Mesenchymal stem cell (in vitro differentiated cells and primary cell): Measurements from ENCODE around the gene ARL8A.

ENCODE experiments used
- DNase-seq: peaks from one replicate; pipeline ENCODE4 v3.0.0-alpha.2; 2013
- H2AFZ ChIP-seq: one replicate; pipeline ENCODE4 v1.6.1; 2013; ENCODE audit warnings: low read depth, mild to moderate bottlenecking, control low read depth, inconsistent platforms, low read length, moderate library complexity
- H2AK5ac ChIP-seq: 2 replicates; pipeline ENCODE4 v1.6.1; 2013; ENCODE audit warnings: low read length, moderate library complexity, mild to moderate bottlenecking, inconsistent platforms; ENCODE audit not compliant: severe bottlenecking
- H2BK120ac ChIP-seq: one replicate; pipeline ENCODE4 v1.6.1; 2013; ENCODE audit warnings: low read depth, mild to moderate bottlenecking, inconsistent platforms, low read length, moderate library complexity
- H2BK12ac ChIP-seq, 2 experiments: one replicate each; pipeline ENCODE4 v1.6.1; 2013; ENCODE audit warnings: inconsistent platforms in 2 of 2, low read length in 2 of 2, mild to moderate bottlenecking in 2 of 2, moderate library complexity in 2 of 2, control low read depth in 1 of 2
- H2BK15ac ChIP-seq: one replicate; pipeline ENCODE4 v1.6.1; 2013; ENCODE audit warnings: mild to moderate bottlenecking, low read depth, inconsistent platforms; ENCODE audit not compliant: poor library complexity, severe bottlenecking
- H2BK5ac ChIP-seq: 2 replicates; pipeline ENCODE4 v1.6.1; 2013; ENCODE audit warnings: low read depth, mild to moderate bottlenecking, low read length, control low read depth, inconsistent platforms; ENCODE audit not compliant: poor library complexity, severe bottlenecking
- H3K14ac ChIP-seq, 2 experiments: one replicate each; pipeline ENCODE4 v1.6.1; 2013; ENCODE audit warnings: inconsistent platforms in 2 of 2, low read length in 2 of 2, control low read depth in 1 of 2, mild to moderate bottlenecking in 1 of 2, moderate library complexity in 1 of 2
- H3K18ac ChIP-seq, 2 experiments: one replicate each; pipeline ENCODE4 v1.6.1; 2013; ENCODE audit warnings: inconsistent platforms in 2 of 2, low read length in 2 of 2, control low read depth in 1 of 2, low read depth in 1 of 2, mild to moderate bottlenecking in 1 of 2
- H3K23ac ChIP-seq, 2 experiments: one replicate each; pipeline ENCODE4 v1.6.1; 2013; ENCODE audit warnings: inconsistent platforms in 2 of 2, low read length in 2 of 2, mild to moderate bottlenecking in 2 of 2, moderate library complexity in 2 of 2, control low read depth in 1 of 2
- H3K27ac ChIP-seq: 2 replicates; pipeline ENCODE4 v1.5.1; 2013; ENCODE audit warnings: mild to moderate bottlenecking, moderate library complexity, low read length, control low read depth, inconsistent platforms; ENCODE audit not compliant: poor library complexity, severe bottlenecking
- H3K27me3 ChIP-seq, 2 experiments: 2 replicates each; pipeline versions ENCODE4 v1.6.1 to v1.7.0; 2013; ENCODE audit warnings: low read length in 2 of 2, mild to moderate bottlenecking in 2 of 2, moderate library complexity in 2 of 2, control low read depth in 1 of 2, inconsistent platforms in 1 of 2; ENCODE audit not compliant: control insufficient read depth in 1 of 2, insufficient read depth in 1 of 2
- H3K36me3 ChIP-seq, 2 experiments: 2 replicates each; pipeline versions ENCODE4 v1.6.1 to v1.7.0; 2013; ENCODE audit warnings: low read length in 2 of 2, control low read depth in 1 of 2, inconsistent platforms in 1 of 2, low read depth in 1 of 2, mild to moderate bottlenecking in 1 of 2; ENCODE audit not compliant: insufficient read depth in 2 of 2, control insufficient read depth in 1 of 2
- H3K4ac ChIP-seq, 2 experiments: one replicate each; pipeline ENCODE4 v1.6.1; 2013; ENCODE audit warnings: inconsistent platforms in 2 of 2, low read length in 2 of 2, mild to moderate bottlenecking in 2 of 2, moderate library complexity in 2 of 2, control low read depth in 1 of 2, low read depth in 1 of 2
- H3K4me1 ChIP-seq: 2 replicates; pipeline ENCODE4 v1.6.1; 2013; ENCODE audit warnings: low read depth, low read length, control low read depth; ENCODE audit not compliant: control insufficient read depth, insufficient read depth
- H3K4me2 ChIP-seq: 2 replicates; pipeline ENCODE4 v1.6.1; 2013; ENCODE audit warnings: low read length, mild to moderate bottlenecking, inconsistent platforms; ENCODE audit not compliant: poor library complexity, severe bottlenecking
- H3K4me3 ChIP-seq, 2 experiments: 2 replicates each; pipeline versions ENCODE4 v1.5.1 to v1.7.0; 2013; ENCODE audit warnings: low read length in 2 of 2, mild to moderate bottlenecking in 2 of 2, control low read depth in 1 of 2, low read depth in 1 of 2; ENCODE audit not compliant: insufficient read depth in 1 of 2
- H3K79me1 ChIP-seq: replicated peaks from 2 replicates; pipeline ENCODE4 v1.6.1; 2013; ENCODE audit warnings: mild to moderate bottlenecking, control low read depth, low read length, inconsistent platforms; ENCODE audit not compliant: poor library complexity, severe bottlenecking
- H3K9ac ChIP-seq: 2 replicates; pipeline ENCODE4 v1.7.0; 2013; ENCODE audit warnings: mild to moderate bottlenecking, low read length, moderate library complexity
- H3K9me3 ChIP-seq: 2 replicates; pipeline ENCODE4 v1.7.0; 2013; ENCODE audit warnings: mild to moderate bottlenecking, low read length; ENCODE audit not compliant: control insufficient read depth
- H4K8ac ChIP-seq: one replicate; pipeline ENCODE4 v1.6.1; 2013; ENCODE audit warnings: inconsistent platforms, mild to moderate bottlenecking, low read length, moderate library complexity
- H4K91ac ChIP-seq: one replicate; pipeline ENCODE4 v1.6.1; 2013; ENCODE audit warnings: mild to moderate bottlenecking, low read length, inconsistent platforms
- WGBS: methylation state at CpG from one replicate; pipeline ENCODE4 v1.1.7; 2013; ENCODE audit warnings: mixed read lengths; 5-methylcytosine and 5-hydroxymethylcytosine counted together

ARL8A gene

DNA sequence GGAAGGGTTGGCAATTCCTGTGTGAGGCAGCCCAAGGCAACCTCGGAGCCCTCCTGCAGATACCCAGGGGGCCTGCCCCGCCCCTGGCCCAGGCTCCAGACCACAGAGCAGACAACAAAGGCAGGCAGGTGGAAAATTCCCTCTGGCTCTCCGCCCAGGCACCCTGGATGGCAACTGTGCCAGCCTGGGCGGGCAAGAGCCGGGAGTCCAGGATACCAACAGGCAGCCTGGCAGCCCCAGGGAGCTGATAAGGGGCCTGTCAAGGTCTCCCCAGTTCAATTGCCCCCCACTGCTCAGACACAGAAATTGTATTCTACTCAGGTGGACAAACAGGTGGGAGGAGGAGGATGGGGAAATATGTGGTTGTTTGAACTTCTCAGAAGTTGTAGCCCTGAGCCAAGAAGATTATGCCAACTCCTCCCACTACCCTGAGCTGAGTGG is 37.2 kb downstream of the ARL8A start:
- WGBS = 81% methylated on average over 5 of the region's 5 CpGs
- Histone ChIP-seq H2BK120ac (no peak overlapping the region), H3K27ac (no peak overlapping the region), H2BK5ac (no peak overlapping the region), H3K4me3 (no peak overlapping the region), H3K23ac (no peak overlapping the region), H2AK5ac (peak overlapping the region; percentile 13), H3K14ac (no peak overlapping the region), H3K36me3 (no peaks in the 10 kb centered on the region), H3K79me1 (no peaks in the 10 kb centered on the region), H3K9ac (no peak overlapping the region), H3K4me1 (peaks cover 31% of the 10 kb centered on the region), H2BK12ac (no peak overlapping the region), H3K9me3 (no peaks in the 10 kb centered on the region), H3K4me2 (no peak overlapping the region), H4K91ac (no peak overlapping the region), H3K18ac (no peak overlapping the region), H2AFZ (no peak overlapping the region), H3K27me3 (no peaks in the 10 kb centered on the region), H2BK15ac (no peak overlapping the region), H3K4ac (no peak overlapping the region), H4K8ac (no peak overlapping the region)
- DNase-seq = no peak

DNA sequence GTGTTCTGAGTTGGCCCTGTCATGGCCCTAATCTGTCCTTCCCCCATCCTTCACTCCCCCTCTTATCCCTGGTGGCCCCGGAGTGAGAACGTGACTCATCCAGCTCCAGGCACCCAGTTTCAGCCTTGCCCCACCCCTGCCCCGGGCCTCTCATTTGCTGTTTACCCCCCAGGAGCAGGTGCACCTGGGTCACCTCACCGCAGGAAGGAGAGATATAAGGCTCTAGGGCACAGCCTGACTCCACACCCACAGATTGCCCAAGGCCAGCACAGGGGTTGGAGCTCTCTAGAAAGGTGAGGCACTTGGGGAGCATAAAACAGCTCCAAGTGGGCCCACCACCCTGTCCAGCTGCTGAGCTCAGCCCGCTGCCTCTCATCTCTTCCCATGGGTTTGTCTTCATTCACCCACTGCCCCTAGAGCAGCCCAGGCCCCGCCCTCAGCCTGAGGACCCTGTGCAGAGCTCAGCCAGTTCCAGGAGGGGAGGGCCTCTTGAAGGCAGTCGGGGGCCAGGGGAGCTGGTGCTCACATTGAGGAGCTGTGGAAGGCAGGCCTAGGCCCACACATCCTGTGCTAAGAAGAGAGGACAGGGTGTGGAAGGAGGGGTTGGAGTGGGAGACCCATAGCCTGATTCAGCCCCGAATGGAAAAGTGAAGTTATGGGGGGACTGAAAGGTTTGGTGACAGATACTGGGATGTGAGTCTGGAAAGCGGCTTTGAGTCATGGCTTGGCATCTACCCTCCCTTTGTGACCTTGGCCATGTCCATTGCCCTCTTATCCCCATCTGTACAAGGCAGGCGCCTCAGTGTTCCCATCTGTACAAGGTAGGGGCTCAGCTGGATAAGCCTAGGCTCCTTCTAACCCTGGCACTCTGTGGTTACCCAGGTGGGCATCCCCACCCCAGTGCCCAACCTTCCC is 37.9 kb downstream of the ARL8A start:
- Histone ChIP-seq H4K91ac (no peak overlapping the region), H3K9me3 (no peaks in the 10 kb centered on the region), H3K4ac (no peak overlapping the region), H2AK5ac (peak overlapping the region; percentile 13), H2BK15ac (no peak overlapping the region), H3K4me1 (peaks cover 32% of the 10 kb centered on the region), H3K9ac (no peak overlapping the region), H4K8ac (no peak overlapping the region), H3K14ac (no peak overlapping the region), H3K4me2 (no peak overlapping the region), H3K18ac (peak overlapping the region in 1 of 2 experiments; percentile 22), H3K23ac (no peak overlapping the region), H2AFZ (no peak overlapping the region), H3K27me3 (no peaks in the 10 kb centered on the region), H2BK5ac (peak overlapping the region; percentile 53), H3K27ac (no peak overlapping the region), H3K4me3 (no peak overlapping the region), H2BK12ac (peak overlapping the region in 1 of 2 experiments; percentile 43), H3K36me3 (no peaks in the 10 kb centered on the region), H2BK120ac (no peak overlapping the region), H3K79me1 (no peaks in the 10 kb centered on the region)
- DNase-seq = no peak
- 82% methylated on average over 10 of the region's 10 CpGs for WGBS

DNA sequence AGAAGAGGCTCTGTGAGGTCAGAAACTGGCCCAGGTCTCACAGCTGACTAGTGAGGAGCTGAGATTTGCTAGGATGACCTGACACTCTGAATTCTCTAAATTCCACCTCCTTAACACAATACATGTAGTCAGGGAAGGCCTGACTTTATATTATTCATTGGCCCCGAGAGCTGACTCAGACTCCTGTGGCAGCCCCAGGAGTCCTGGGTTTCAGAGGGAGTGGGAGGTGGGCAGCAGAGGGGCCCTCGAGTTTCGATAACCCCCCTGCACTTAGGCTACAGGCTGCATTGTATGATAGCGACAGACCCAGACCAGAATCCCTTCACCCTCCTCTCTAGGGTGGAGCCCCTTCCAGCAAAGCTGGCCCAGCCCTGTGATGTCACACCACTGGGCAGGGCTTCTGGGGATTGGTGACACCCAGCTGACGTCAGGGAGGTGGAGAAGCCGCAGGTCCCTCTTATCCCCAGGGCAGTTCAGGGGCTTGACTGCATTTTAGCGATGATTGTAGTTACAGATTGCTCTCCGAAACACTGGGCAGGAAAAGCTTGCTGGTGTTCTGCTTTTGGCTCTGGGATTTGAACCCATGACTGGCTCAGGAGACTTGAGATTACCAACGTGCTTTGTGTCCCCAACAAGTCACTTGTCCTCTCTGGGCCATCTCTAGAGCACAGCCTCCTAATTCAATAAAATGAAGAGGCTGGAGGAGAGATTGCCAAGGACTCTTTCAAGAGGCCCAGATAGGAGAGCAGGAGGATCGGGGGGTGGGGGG is 38.8 kb downstream of the ARL8A start:
- DNase-seq = peak; percentile 69
- Histone ChIP-seq H3K27me3 (no peaks in the 10 kb centered on the region), H3K18ac (peak overlapping the region; percentile 22 to 34), H2BK120ac (no peak overlapping the region), H3K27ac (peak overlapping the region; percentile 59), H3K9ac (no peak overlapping the region), H3K4me2 (peak overlapping the region; percentile 44), H2BK5ac (no peak overlapping the region), H2BK15ac (peak overlapping the region; percentile 6), H2AK5ac (peak overlapping the region; percentile 29), H3K79me1 (no peaks in the 10 kb centered on the region), H4K8ac (peak overlapping the region; percentile 59), H2BK12ac (no peak overlapping the region), H3K4me1 (peaks cover 33% of the 10 kb centered on the region), H3K36me3 (no peaks in the 10 kb centered on the region), H3K9me3 (no peaks in the 10 kb centered on the region), H3K4ac (no peak overlapping the region), H4K91ac (no peak overlapping the region), H3K4me3 (no peak overlapping the region), H2AFZ (peak overlapping the region; percentile 29), H3K23ac (no peak overlapping the region), H3K14ac (no peak overlapping the region)
- 32% methylated on average over 9 of the region's 10 CpGs for WGBS

DNA sequence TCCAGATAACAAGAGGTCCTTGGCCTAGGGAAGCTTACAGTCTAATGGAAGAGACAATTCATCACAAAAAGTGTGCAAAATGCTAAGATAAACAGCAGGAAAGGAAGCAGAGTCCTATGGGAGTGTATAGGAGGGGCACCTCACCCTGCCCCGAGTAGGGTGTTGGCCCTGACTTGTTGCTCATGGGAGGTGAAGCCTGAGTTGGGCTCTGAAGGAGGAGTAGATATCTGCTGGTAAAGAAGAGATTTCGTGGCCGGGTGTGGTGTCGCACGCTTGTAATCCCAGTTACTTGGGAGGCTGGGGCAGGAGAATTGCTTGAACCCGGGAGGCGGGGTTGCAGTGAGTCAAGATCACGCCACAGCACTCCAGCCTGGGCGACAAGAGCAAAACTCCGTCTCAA is 40.5 kb downstream of the ARL8A start:
- Histone ChIP-seq H3K4ac (no peak overlapping the region), H2AK5ac (peak overlapping the region; percentile 90), H2AFZ (no peak overlapping the region), H3K4me2 (no peak overlapping the region), H3K9ac (no peak overlapping the region), H4K8ac (no peak overlapping the region), H3K23ac (no peak overlapping the region), H3K27ac (no peak overlapping the region), H2BK12ac (no peak overlapping the region), H2BK120ac (no peak overlapping the region), H4K91ac (no peak overlapping the region), H3K27me3 (no peaks in the 10 kb centered on the region), H3K36me3 (no peaks in the 10 kb centered on the region), H3K4me1 (peaks cover 33% of the 10 kb centered on the region), H2BK5ac (no peak overlapping the region), H3K14ac (no peak overlapping the region), H3K9me3 (no peaks in the 10 kb centered on the region), H3K18ac (no peak overlapping the region), H3K4me3 (no peak overlapping the region), H3K79me1 (no peaks in the 10 kb centered on the region), H2BK15ac (no peak overlapping the region)
- 92% methylated on average over 10 of the region's 10 CpGs for WGBS
- no peak for DNase-seq
